WTC11 (cell line): ENCODE data around the gene BCAS1. TPM values are rescaled to one million over a fixed set of nuclear protein-coding genes. Genes with fewer than 3 reads are reported as not detected.
A peak's percentile ranks its signal among the peaks of the same experiment; 100 is the strongest.

Experiments used
- ATAC-seq: fragments of 200-7000 bp; cut with Tn5 transposase; 2 replicates; pipeline ENCODE4 v1.10.0; 2021; ENCODE audit warnings: mild to moderate bottlenecking, moderate library complexity
- CTCF ChIA-PET: fragments of 300-600 bp; sonication (Branson Sonifier 250); formaldehyde crosslinking; loops from one replicate; lab custom pipeline; 2021; ENCODE audit warnings: antibody characterized with exemption; lab: Charles Lee
- POLR2A ChIA-PET: fragments of 350-600 bp; sonication (Branson Sonifier 250); formaldehyde crosslinking; loops from one replicate; lab custom pipeline; 2021; ENCODE audit warnings: antibody characterized with exemption; lab: Charles Lee
- DNase-seq: peaks from one replicate; pipeline ENCODE4 v3.0.0; 2021; ENCODE audit warnings: low spot score
- H3K27ac Mint-ChIP-seq: 2 replicates; pipeline ENCODE4 v1.8.0; 2021; ENCODE audit warnings: mixed read lengths
- H3K27me3 Mint-ChIP-seq: 2 replicates; pipeline ENCODE4 v1.8.0; 2021; ENCODE audit warnings: low read depth, mild to moderate bottlenecking, moderate library complexity, mixed read lengths
- H3K36me3 Mint-ChIP-seq: 2 replicates; pipeline ENCODE4 v1.8.0; 2021; ENCODE audit warnings: mixed read lengths
- H3K4me1 Mint-ChIP-seq: 2 replicates; pipeline ENCODE4 v1.8.0; 2022; ENCODE audit warnings: mixed read lengths
- H3K4me3 Mint-ChIP-seq: 2 replicates; pipeline ENCODE4 v1.8.0; 2021; ENCODE audit warnings: mild to moderate bottlenecking, moderate library complexity, mixed read lengths
- H3K9me3 Mint-ChIP-seq: 2 replicates; pipeline ENCODE4 v1.8.0; 2021; ENCODE audit warnings: mixed read lengths
- ATF1 ChIP-seq: sonication (generic); formaldehyde crosslinking; IDR thresholded peaks from 2 replicates; pipeline ENCODE4 v1.8.1; 2023; ENCODE audit warnings: mild to moderate bottlenecking, moderate library complexity, missing genetic modification reagents
- FOXK1 ChIP-seq: sonication (generic); formaldehyde crosslinking; IDR thresholded peaks from 2 replicates; pipeline ENCODE4 v1.8.0; 2022; ENCODE audit warnings: mild to moderate bottlenecking, moderate library complexity, missing genetic modification reagents
- FOXP1 ChIP-seq: sonication (generic); formaldehyde crosslinking; IDR thresholded peaks from 2 replicates; pipeline ENCODE4 v1.8.0; 2022; ENCODE audit warnings: missing genetic modification reagents, mild to moderate bottlenecking, moderate library complexity, borderline replicate concordance
- GABPB1 ChIP-seq: sonication (generic); formaldehyde crosslinking; IDR thresholded peaks from 2 replicates; pipeline ENCODE4 v1.8.1; 2023; ENCODE audit warnings: mild to moderate bottlenecking, missing genetic modification reagents
- GTF2I ChIP-seq: fragments of 250-450 bp; sonication (Bioruptor Pico); conservative IDR thresholded peaks from 2 replicates; pipeline ENCODE4 v1.4.0; 2021; ENCODE audit warnings: mild to moderate bottlenecking
- JUN ChIP-seq: sonication (generic); formaldehyde crosslinking; IDR thresholded peaks from 2 replicates; pipeline ENCODE4 v1.8.0; 2023; ENCODE audit warnings: mild to moderate bottlenecking, missing genetic modification reagents
- NFYB ChIP-seq: sonication (generic); formaldehyde crosslinking; conservative IDR thresholded peaks from 2 replicates; pipeline ENCODE4 v1.8.0; 2022; ENCODE audit warnings: low read depth, missing genetic modification reagents
- SMAD4 ChIP-seq: sonication (generic); formaldehyde crosslinking; IDR thresholded peaks from 2 replicates; pipeline ENCODE4 v1.8.0; 2022; ENCODE audit warnings: mild to moderate bottlenecking, missing genetic modification reagents
- SP1 ChIP-seq: sonication (generic); formaldehyde crosslinking; conservative IDR thresholded peaks from 2 replicates; pipeline ENCODE4 v1.8.1; 2022; ENCODE audit warnings: missing genetic modification reagents
- ZBTB21 ChIP-seq: sonication (generic); formaldehyde crosslinking; IDR thresholded peaks from 2 replicates; pipeline ENCODE4 v1.8.1; 2023; ENCODE audit warnings: mild to moderate bottlenecking, missing genetic modification reagents, borderline replicate concordance
- ZNF219 ChIP-seq: sonication (generic); formaldehyde crosslinking; IDR thresholded peaks from 2 replicates; pipeline ENCODE4 v1.8.0; 2023; ENCODE audit warnings: missing genetic modification reagents, mild to moderate bottlenecking, borderline replicate concordance
- ZNF317 ChIP-seq: sonication (generic); formaldehyde crosslinking; IDR thresholded peaks from 2 replicates; pipeline ENCODE4 v1.8.1; 2023; ENCODE audit warnings: low read depth, mild to moderate bottlenecking, moderate library complexity, missing genetic modification reagents, borderline replicate concordance
- ZNF671 ChIP-seq: fragments of 250-450 bp; sonication (Bioruptor Pico); IDR thresholded peaks from 2 replicates; pipeline ENCODE4 v1.8.0; 2021; ENCODE audit warnings: mild to moderate bottlenecking
- total RNA-seq: library from RNA; stranded (reverse); gene quantifications from 3 replicates; pipeline ENCODE4 v1.2.3, GENCODE V29; 2021
- TF ChIP-seq, protein P1 (sequence below): fragments of 250-450 bp; sonication (Bioruptor Pico); IDR thresholded peaks from 2 replicates; pipeline ENCODE4 v1.9.0; 2021; ENCODE audit warnings: mild to moderate bottlenecking, borderline replicate concordance
- TF ChIP-seq, protein P2 (sequence below): sonication (generic); formaldehyde crosslinking; IDR thresholded peaks from 2 replicates; pipeline ENCODE4 v1.8.1; 2023; ENCODE audit warnings: mild to moderate bottlenecking, missing genetic modification reagents, moderate library complexity
- TF ChIP-seq, protein P3 (sequence below): fragments of 250-450 bp; sonication (Bioruptor Pico); IDR thresholded peaks from 2 replicates; pipeline ENCODE4 v1.9.0; 2021; ENCODE audit warnings: mild to moderate bottlenecking
- TF ChIP-seq, protein P4 (sequence below): fragments of 250-450 bp; sonication (Bioruptor Pico); IDR thresholded peaks from 2 replicates; pipeline ENCODE4 v1.8.0; 2021; ENCODE audit warnings: mild to moderate bottlenecking
- TF ChIP-seq, protein P5 (sequence below): fragments of 250-450 bp; sonication (Bioruptor Pico); IDR thresholded peaks from 2 replicates; pipeline ENCODE4 v2.1.2; 2022; ENCODE audit warnings: mild to moderate bottlenecking, moderate library complexity
- TF ChIP-seq, protein P6 (sequence below): sonication (generic); formaldehyde crosslinking; IDR thresholded peaks from 2 replicates; pipeline ENCODE4 v1.8.1; 2022; ENCODE audit warnings: missing genetic modification reagents, borderline replicate concordance
- TF ChIP-seq, protein P7 (sequence below): sonication (generic); formaldehyde crosslinking; IDR thresholded peaks from 2 replicates; pipeline ENCODE4 v1.8.1; 2022; ENCODE audit warnings: mild to moderate bottlenecking, moderate library complexity, missing genetic modification reagents

Gene BCAS1
- total RNA-seq, 1 experiment from 2014 or later: 0.11 TPM

DNA sequence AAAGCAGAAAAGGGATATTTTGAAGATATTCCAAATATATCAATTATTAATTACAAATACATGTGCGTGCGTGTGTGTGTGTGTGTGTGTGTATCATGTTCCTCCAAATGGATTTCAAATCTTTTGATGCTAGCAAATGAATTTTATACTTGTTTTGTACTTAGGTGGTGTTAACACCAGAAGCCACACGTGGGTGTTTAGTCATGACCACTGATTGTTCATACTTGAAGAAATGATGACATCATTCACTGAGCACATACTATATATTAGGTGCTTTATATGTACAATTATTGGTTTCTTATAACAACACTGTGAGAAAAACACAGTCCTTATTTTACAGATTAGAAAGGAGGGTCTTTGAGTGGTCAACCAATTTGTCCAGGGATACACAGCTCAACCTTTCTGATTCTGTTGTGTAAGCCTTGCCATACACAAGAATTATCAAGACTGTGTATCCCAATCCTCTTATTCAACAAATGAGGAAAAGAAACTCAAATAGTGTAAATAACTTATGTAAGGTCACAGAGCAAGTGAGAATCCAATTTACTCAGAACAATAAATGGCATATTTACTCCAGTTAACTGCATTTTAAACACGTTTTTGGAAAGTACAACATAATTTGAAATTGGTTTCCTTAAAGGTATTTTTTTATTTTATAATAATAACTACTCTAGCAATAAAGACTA, 88.5 kb downstream of the BCAS1 start (continued):
- TF ChIP-seq, protein P1, sequence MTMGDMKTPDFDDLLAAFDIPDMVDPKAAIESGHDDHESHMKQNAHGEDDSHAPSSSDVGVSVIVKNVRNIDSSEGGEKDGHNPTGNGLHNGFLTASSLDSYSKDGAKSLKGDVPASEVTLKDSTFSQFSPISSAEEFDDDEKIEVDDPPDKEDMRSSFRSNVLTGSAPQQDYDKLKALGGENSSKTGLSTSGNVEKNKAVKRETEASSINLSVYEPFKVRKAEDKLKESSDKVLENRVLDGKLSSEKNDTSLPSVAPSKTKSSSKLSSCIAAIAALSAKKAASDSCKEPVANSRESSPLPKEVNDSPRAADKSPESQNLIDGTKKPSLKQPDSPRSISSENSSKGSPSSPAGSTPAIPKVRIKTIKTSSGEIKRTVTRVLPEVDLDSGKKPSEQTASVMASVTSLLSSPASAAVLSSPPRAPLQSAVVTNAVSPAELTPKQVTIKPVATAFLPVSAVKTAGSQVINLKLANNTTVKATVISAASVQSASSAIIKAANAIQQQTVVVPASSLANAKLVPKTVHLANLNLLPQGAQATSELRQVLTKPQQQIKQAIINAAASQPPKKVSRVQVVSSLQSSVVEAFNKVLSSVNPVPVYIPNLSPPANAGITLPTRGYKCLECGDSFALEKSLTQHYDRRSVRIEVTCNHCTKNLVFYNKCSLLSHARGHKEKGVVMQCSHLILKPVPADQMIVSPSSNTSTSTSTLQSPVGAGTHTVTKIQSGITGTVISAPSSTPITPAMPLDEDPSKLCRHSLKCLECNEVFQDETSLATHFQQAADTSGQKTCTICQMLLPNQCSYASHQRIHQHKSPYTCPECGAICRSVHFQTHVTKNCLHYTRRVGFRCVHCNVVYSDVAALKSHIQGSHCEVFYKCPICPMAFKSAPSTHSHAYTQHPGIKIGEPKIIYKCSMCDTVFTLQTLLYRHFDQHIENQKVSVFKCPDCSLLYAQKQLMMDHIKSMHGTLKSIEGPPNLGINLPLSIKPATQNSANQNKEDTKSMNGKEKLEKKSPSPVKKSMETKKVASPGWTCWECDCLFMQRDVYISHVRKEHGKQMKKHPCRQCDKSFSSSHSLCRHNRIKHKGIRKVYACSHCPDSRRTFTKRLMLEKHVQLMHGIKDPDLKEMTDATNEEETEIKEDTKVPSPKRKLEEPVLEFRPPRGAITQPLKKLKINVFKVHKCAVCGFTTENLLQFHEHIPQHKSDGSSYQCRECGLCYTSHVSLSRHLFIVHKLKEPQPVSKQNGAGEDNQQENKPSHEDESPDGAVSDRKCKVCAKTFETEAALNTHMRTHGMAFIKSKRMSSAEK (CRISPR knock-in tag): no peak

DNA sequence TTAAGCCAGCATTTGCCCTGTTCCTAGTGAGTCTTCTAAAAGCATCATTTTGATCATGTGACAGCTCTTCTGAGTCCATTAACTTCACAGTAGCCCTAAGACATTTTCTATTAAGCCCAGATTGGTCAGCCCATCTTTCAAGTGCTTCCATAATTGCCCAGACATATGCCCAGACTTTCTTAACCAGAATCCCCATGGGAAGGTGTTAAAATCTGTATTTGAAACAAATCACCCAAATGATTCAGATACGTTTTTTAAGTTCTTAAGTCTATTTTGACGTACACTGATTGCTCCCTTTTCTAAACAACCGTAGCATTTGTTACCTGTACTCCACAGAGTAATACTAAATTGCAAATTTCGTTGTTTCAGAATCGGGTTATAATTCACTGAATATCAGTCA, 89.3 kb downstream of the BCAS1 start:
- ChIA-PET POLR2A (no interaction called here), CTCF (no interaction called here)
- DNase-seq (no peak), ATAC-seq (no peak)
- Mint-ChIP-seq H3K4me1 (no peaks in the 10 kb centered on the region), H3K27ac (no peak overlapping the region), H3K27me3 (no peaks in the 10 kb centered on the region), H3K9me3 (peaks cover 22% of the 10 kb centered on the region), H3K4me3 (no peak overlapping the region), H3K36me3 (no peaks in the 10 kb centered on the region)
- TF ChIP-seq FOXP1 (no peak), ZNF317 (peak; percentile 78)
- TF ChIP-seq, all 79 proteins: peak for 1

DNA sequence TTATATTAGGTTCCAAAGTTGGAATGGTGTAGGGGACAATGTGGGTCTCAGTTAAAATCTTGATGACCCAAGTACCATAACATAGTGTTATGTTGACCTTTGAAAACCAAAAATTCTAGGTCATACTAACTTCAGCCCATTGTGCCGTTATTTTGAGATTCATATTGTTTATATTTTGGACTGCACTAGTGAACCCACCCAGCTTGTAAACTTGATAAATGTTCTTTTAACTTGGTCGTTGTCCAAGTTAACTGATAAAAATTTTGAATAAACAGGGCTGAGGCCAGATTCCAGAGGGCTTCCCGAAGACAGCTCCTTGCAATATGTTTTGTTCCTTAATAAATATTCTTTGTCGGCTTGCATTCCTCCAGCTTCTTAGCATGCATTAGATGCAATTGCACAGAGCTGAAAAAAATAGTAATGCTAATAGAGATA, 90.3 kb downstream of the BCAS1 start:
- ATAC-seq: no peak
- ChIA-PET CTCF (no interaction called here), POLR2A (no interaction called here)
- no peak overlapping the region for H3K27ac Mint-ChIP-seq
- peaks cover 24% of the 10 kb centered on the region for H3K9me3 Mint-ChIP-seq
- DNase-seq: no peak
- H3K4me3 Mint-ChIP-seq: no peak overlapping the region
- no peaks in the 10 kb centered on the region for H3K4me1 Mint-ChIP-seq
- TF ChIP-seq SMAD4 (no peak), ZNF671 (CRISPR knock-in tag) (no peak), GTF2I (CRISPR knock-in tag) (no peak), SP1 (no peak), ZBTB21 (CRISPR knock-in tag) (no peak), ZNF219 (CRISPR knock-in tag) (no peak)
- TF ChIP-seq, protein P2, sequence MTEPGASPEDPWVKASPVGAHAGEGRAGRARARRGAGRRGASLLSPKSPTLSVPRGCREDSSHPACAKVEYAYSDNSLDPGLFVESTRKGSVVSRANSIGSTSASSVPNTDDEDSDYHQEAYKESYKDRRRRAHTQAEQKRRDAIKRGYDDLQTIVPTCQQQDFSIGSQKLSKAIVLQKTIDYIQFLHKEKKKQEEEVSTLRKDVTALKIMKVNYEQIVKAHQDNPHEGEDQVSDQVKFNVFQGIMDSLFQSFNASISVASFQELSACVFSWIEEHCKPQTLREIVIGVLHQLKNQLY (CRISPR knock-in tag): no peak
- TF ChIP-seq, protein P3, sequence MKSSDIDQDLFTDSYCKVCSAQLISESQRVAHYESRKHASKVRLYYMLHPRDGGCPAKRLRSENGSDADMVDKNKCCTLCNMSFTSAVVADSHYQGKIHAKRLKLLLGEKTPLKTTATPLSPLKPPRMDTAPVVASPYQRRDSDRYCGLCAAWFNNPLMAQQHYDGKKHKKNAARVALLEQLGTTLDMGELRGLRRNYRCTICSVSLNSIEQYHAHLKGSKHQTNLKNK (CRISPR knock-in tag): no peak
- TF ChIP-seq, protein P4, sequence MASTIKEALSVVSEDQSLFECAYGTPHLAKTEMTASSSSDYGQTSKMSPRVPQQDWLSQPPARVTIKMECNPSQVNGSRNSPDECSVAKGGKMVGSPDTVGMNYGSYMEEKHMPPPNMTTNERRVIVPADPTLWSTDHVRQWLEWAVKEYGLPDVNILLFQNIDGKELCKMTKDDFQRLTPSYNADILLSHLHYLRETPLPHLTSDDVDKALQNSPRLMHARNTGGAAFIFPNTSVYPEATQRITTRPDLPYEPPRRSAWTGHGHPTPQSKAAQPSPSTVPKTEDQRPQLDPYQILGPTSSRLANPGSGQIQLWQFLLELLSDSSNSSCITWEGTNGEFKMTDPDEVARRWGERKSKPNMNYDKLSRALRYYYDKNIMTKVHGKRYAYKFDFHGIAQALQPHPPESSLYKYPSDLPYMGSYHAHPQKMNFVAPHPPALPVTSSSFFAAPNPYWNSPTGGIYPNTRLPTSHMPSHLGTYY: no peak
- no peaks in the 10 kb centered on the region for H3K27me3 Mint-ChIP-seq
- no peaks in the 10 kb centered on the region for H3K36me3 Mint-ChIP-seq

DNA sequence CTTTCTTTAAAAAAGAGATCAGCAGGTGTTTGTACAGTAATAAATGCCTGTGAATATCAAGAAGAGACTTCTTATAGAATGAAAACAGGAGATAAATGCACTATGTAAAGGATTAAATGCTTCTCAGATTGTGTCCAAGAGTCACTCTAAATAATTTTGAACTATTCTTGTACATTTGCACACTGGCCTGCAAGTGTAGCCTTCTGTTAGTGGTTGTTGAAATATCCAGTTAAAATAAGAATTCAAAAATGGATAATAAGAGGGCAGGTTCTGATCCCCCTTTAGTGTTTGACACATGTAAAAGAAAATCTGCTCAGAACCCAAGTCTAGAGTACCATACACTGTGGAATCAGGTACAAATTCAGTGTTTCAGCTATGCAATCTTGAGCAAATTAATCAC, 91.9 kb downstream of the BCAS1 start:
- no peaks in the 10 kb centered on the region for H3K4me1 Mint-ChIP-seq
- no peak overlapping the region for H3K4me3 Mint-ChIP-seq
- peaks cover 5% of the 10 kb centered on the region; the same call in 1 of the 2 replicates for H3K36me3 Mint-ChIP-seq
- H3K27ac Mint-ChIP-seq: no peak overlapping the region
- ATAC-seq: no peak
- ChIA-PET POLR2A (no interaction called here), CTCF (no interaction called here)
- no peaks in the 10 kb centered on the region for H3K27me3 Mint-ChIP-seq
- no peak for DNase-seq
- peaks cover 36% of the 10 kb centered on the region for H3K9me3 Mint-ChIP-seq
- TF ChIP-seq NFYB: no peak
- TF ChIP-seq GABPB1 (CRISPR knock-in tag): no peak
- TF ChIP-seq FOXK1: no peak
- TF ChIP-seq, protein P5, sequence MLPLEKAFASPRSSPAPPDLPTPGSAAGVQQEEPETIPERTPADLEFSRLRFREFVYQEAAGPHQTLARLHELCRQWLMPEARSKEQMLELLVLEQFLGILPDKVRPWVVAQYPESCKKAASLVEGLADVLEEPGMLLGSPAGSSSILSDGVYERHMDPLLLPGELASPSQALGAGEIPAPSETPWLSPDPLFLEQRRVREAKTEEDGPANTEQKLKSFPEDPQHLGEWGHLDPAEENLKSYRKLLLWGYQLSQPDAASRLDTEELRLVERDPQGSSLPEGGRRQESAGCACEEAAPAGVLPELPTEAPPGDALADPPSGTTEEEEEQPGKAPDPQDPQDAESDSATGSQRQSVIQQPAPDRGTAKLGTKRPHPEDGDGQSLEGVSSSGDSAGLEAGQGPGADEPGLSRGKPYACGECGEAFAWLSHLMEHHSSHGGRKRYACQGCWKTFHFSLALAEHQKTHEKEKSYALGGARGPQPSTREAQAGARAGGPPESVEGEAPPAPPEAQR (CRISPR knock-in tag): no peak
- TF ChIP-seq, protein P6, sequence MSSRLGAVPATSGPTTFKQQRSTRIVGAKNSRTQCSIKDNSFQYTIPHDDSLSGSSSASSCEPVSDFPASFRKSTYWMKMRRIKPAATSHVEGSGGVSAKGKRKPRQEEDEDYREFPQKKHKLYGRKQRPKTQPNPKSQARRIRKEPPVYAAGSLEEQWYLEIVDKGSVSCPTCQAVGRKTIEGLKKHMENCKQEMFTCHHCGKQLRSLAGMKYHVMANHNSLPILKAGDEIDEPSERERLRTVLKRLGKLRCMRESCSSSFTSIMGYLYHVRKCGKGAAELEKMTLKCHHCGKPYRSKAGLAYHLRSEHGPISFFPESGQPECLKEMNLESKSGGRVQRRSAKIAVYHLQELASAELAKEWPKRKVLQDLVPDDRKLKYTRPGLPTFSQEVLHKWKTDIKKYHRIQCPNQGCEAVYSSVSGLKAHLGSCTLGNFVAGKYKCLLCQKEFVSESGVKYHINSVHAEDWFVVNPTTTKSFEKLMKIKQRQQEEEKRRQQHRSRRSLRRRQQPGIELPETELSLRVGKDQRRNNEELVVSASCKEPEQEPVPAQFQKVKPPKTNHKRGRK (CRISPR knock-in tag): no peak
- TF ChIP-seq, protein P7, sequence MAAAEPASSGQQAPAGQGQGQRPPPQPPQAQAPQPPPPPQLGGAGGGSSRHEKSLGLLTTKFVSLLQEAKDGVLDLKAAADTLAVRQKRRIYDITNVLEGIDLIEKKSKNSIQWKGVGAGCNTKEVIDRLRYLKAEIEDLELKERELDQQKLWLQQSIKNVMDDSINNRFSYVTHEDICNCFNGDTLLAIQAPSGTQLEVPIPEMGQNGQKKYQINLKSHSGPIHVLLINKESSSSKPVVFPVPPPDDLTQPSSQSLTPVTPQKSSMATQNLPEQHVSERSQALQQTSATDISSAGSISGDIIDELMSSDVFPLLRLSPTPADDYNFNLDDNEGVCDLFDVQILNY (CRISPR knock-in tag): no peak
- TF ChIP-seq ATF1 (CRISPR knock-in tag): no peak
- no peak for TF ChIP-seq JUN (CRISPR knock-in tag)
